GM10266 (cell line): ENCODE measurements around the gene ZNF699.

Experiments
- DNase-seq: peaks from one replicate; pipeline ENCODE4 v3.0.0; 2012; ENCODE audit errors: extremely low spot score
- CTCF ChIP-seq: IDR thresholded peaks from 2 replicates; pipeline ENCODE4 v1.5.1; 2012; ENCODE audit warnings: mild to moderate bottlenecking, low read depth; ENCODE audit not compliant: control insufficient read depth, insufficient read depth; ENCODE audit errors: missing control alignments

ZNF699 gene

GRCh38 chr19:9251236-9251635 lies 58.4 kb downstream of the ZNF699 start:
- TF ChIP-seq CTCF = no peak

GRCh38 chr19:9250630-9251029 lies 59.0 kb downstream of the ZNF699 start, which contains the start of gene OR7E24:
Gene OR7E24 (plus strand): TSS chr19:9250930. CDS start chr19:9251044, 114 bp downstream.
- no peak for TF ChIP-seq CTCF

More at GRCh38 chr19:9251236-9251635, 58.4 kb downstream of the ZNF699 start:
- DNase-seq = no peak

More at GRCh38 chr19:9250630-9251029, 59.0 kb downstream of the ZNF699 start, which contains the start of gene OR7E24:
- DNase-seq = no peak
